WTC11 (cell line): ENCODE data around the gene EDC3.

Experiments
- FOXP1 ChIP-seq: sonication (generic); formaldehyde crosslinking; IDR thresholded peaks from 2 replicates; pipeline ENCODE4 v1.8.0; 2022; ENCODE audit warnings: missing genetic modification reagents, mild to moderate bottlenecking, moderate library complexity, borderline replicate concordance
- TF ChIP-seq, protein P1 (sequence below): fragments of 250-450 bp; sonication (Bioruptor Pico); IDR thresholded peaks from 2 replicates; pipeline ENCODE4 v1.9.0; 2021; ENCODE audit warnings: mild to moderate bottlenecking
- TF ChIP-seq, protein P2 (sequence below): fragments of 200-600 bp; IDR thresholded peaks from 2 replicates; pipeline ENCODE4 v1.8.0; 2022; ENCODE audit warnings: antibody characterized with exemption

DNA sequence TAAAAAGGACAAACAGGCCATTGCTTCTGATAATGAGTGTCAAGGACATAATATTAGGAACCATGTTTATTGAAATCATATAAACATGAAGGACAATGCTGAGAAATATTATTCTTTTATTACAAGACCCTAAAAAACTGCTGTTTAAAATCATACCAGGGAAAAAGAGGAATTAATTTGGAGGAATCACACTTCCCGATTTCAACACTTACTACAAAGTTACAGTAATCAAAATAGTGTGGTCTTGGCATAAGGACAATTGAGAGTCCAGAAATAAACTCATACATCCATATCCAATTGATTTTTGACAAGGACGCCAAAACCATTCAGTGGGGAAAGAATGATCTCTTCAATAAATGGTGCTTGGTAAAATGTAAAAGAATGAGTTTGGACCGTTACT, 16.5 kb upstream of the EDC3 start:
- TF ChIP-seq, protein P1, sequence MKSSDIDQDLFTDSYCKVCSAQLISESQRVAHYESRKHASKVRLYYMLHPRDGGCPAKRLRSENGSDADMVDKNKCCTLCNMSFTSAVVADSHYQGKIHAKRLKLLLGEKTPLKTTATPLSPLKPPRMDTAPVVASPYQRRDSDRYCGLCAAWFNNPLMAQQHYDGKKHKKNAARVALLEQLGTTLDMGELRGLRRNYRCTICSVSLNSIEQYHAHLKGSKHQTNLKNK (CRISPR knock-in tag) = no peak
- no peak for TF ChIP-seq FOXP1 (CRISPR knock-in tag)
- TF ChIP-seq, protein P2, sequence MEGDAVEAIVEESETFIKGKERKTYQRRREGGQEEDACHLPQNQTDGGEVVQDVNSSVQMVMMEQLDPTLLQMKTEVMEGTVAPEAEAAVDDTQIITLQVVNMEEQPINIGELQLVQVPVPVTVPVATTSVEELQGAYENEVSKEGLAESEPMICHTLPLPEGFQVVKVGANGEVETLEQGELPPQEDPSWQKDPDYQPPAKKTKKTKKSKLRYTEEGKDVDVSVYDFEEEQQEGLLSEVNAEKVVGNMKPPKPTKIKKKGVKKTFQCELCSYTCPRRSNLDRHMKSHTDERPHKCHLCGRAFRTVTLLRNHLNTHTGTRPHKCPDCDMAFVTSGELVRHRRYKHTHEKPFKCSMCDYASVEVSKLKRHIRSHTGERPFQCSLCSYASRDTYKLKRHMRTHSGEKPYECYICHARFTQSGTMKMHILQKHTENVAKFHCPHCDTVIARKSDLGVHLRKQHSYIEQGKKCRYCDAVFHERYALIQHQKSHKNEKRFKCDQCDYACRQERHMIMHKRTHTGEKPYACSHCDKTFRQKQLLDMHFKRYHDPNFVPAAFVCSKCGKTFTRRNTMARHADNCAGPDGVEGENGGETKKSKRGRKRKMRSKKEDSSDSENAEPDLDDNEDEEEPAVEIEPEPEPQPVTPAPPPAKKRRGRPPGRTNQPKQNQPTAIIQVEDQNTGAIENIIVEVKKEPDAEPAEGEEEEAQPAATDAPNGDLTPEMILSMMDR = no peak
